Measurements from ENCODE around the gene SNX6.

- TF ChIP-seq, protein P1, sequence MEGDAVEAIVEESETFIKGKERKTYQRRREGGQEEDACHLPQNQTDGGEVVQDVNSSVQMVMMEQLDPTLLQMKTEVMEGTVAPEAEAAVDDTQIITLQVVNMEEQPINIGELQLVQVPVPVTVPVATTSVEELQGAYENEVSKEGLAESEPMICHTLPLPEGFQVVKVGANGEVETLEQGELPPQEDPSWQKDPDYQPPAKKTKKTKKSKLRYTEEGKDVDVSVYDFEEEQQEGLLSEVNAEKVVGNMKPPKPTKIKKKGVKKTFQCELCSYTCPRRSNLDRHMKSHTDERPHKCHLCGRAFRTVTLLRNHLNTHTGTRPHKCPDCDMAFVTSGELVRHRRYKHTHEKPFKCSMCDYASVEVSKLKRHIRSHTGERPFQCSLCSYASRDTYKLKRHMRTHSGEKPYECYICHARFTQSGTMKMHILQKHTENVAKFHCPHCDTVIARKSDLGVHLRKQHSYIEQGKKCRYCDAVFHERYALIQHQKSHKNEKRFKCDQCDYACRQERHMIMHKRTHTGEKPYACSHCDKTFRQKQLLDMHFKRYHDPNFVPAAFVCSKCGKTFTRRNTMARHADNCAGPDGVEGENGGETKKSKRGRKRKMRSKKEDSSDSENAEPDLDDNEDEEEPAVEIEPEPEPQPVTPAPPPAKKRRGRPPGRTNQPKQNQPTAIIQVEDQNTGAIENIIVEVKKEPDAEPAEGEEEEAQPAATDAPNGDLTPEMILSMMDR (IDR thresholded peaks at IDR 0.05; ENCODE audit: low read depth, low read length): no peak
- TF ChIP-seq POLR2A (IDR thresholded peaks at IDR 0.05; ENCODE audit: extremely low read depth, insufficient read length): no peak
- TF ChIP-seq MAX (IDR thresholded peaks at IDR 0.05; ENCODE audit: low read depth, low read length): no peak
These were observed 19.8 kb downstream of the SNX6 start for GRCh38 chr14:34610101-34610500.
